ENCODE measurements around the gene THSD1. TPM values are rescaled to one million over a fixed set of nuclear protein-coding genes. Genes with fewer than 3 reads are reported as not detected.

The THSD1 gene
- total RNA-seq, 1 donor from 2014 or later = 1.3 TPM

Other genes with a start within 250 kb of the THSD1 start
- gene NEK3, start 246.6 kb downstream of the THSD1 start, total RNA-seq = 22.9 to 27.2 TPM (median 24.1 TPM) in 3 replicates
- 52.8 to 58.9 TPM (median 55.2 TPM) in 3 replicates for gene VPS36, start 44.5 kb upstream of the THSD1 start, total RNA-seq
- gene CKAP2, start 49.3 kb upstream of the THSD1 start, total RNA-seq = 40.4 to 45.4 TPM (median 40.4 TPM) in 3 replicates
- 16.4 to 18.5 TPM (median 18.1 TPM) in 3 replicates for gene HNRNPA1L2, start 236.3 kb upstream of the THSD1 start, total RNA-seq
- gene SUGT1, start 246.7 kb upstream of the THSD1 start, total RNA-seq = 38.5 to 42.4 TPM (median 41.6 TPM) in 3 replicates

Measured in mesothelial cell of epicardium (in vitro differentiated cells).